GM19035 (cell line): Measurements from ENCODE around the gene YTHDF2.
"Not testable (repeated sequence)": the region's sequence is repeated elsewhere in the genome, so short reads cannot be mapped to it uniquely, and the experiment has no call there.

Experiments used
- ATAC-seq: cut with Tn5 transposase; IDR thresholded peaks from one replicate; pipeline ENCODE4 v1.9.1; 2021; ENCODE audit not compliant: unreplicated experiment

The YTHDF2 gene

GRCh38 chr1:28736450-28737306 is at the start of gene YTHDF2:
YTHDF2 (plus strand) TSS chr1:28736940; CDS start chr1:28737121, 181 bp downstream.
- peak; percentile 93 for ATAC-seq

GRCh38 chr1:28691627-28692026 is 45.1 kb upstream of the YTHDF2 start:
- not testable (repeated sequence) for ATAC-seq

- ATAC-seq = no peak
Observed at GRCh38 chr1:28703629-28704028, 33.1 kb upstream of the YTHDF2 start.

GRCh38 chr1:28716336-28716735 is 20.4 kb upstream of the YTHDF2 start:
- no peak for ATAC-seq

GRCh38 chr1:28718166-28718565 is 18.6 kb upstream of the YTHDF2 start:
- ATAC-seq = no peak

GRCh38 chr1:28718586-28719331 is 18.0 kb upstream of the YTHDF2 start:
- ATAC-seq = no peak

- no peak for ATAC-seq
Observed at GRCh38 chr1:28719332-28719619, 17.5 kb upstream of the YTHDF2 start.

- ATAC-seq = no peak
Observed at GRCh38 chr1:28720376-28720775, 16.4 kb upstream of the YTHDF2 start.

GRCh38 chr1:28721927-28722326 is 14.8 kb upstream of the YTHDF2 start:
- not testable (repeated sequence) for ATAC-seq

GRCh38 chr1:28725365-28725764 is 11.4 kb upstream of the YTHDF2 start:
- not testable (repeated sequence) for ATAC-seq

- no peak for ATAC-seq
Observed at GRCh38 chr1:28735961-28736449, 735 bp upstream of the YTHDF2 start.

- ATAC-seq = no peak
Observed at GRCh38 chr1:28737307-28738132, 780 bp downstream of the YTHDF2 start.

GRCh38 chr1:28740118-28740517 is 3.4 kb downstream of the YTHDF2 start:
- no peak for ATAC-seq

- no peak for ATAC-seq
Observed at GRCh38 chr1:28744184-28744583, 7.4 kb downstream of the YTHDF2 start.

GRCh38 chr1:28745653-28746173 is 9.0 kb downstream of the YTHDF2 start:
- no peak for ATAC-seq

GRCh38 chr1:28750330-28750729 is 13.6 kb downstream of the YTHDF2 start:
- no peak for ATAC-seq

- not testable (repeated sequence) for ATAC-seq
Observed at GRCh38 chr1:28750771-28751294, 14.1 kb downstream of the YTHDF2 start.

GRCh38 chr1:28751315-28752060 is 14.7 kb downstream of the YTHDF2 start:
- ATAC-seq = no peak

GRCh38 chr1:28755701-28756100 is 19.0 kb downstream of the YTHDF2 start:
- ATAC-seq = no peak

GRCh38 chr1:28756846-28757245 is 20.1 kb downstream of the YTHDF2 start:
- ATAC-seq = no peak
